HG03280 (cell line): Measurements from ENCODE around the gene RPS23.

Experiments
- ATAC-seq: cut with Tn5 transposase; IDR thresholded peaks from one replicate; pipeline ENCODE4 v1.9.1; 2021; ENCODE audit warnings: mild to moderate bottlenecking, moderate library complexity; ENCODE audit not compliant: unreplicated experiment

Gene RPS23

GRCh38 chr5:82277987-82278710, at the start of gene RPS23:
RPS23 (minus strand) TSS chr5:82278354; CDS start chr5:82278323, 31 bp downstream.
- peak; percentile 94 for ATAC-seq

GRCh38 chr5:82327941-82328340, 49.8 kb upstream of the RPS23 start:
- ATAC-seq = no peak

DNA sequence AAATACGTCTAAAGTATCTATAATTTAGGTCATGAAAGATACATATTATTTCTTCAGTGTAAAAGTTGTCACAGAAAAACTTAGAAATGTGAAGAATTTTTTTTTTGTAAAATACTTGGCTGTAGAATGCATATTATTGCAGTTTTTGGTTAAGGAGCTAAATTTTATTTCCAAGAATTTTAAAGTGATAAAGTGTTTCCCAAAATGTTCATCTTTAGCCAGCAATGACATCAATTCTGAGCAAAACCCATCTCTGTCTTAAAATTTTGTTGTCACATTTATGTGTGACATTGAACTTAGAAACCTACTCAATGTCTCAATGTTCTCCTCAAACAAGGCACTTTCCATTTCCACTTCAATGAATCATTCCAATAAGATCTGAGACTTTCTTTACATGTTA, 47.8 kb upstream of the RPS23 start:
- ATAC-seq = no peak

- no peak for ATAC-seq
Observed at GRCh38 chr5:82325155-82325554, 47.0 kb upstream of the RPS23 start.

DNA sequence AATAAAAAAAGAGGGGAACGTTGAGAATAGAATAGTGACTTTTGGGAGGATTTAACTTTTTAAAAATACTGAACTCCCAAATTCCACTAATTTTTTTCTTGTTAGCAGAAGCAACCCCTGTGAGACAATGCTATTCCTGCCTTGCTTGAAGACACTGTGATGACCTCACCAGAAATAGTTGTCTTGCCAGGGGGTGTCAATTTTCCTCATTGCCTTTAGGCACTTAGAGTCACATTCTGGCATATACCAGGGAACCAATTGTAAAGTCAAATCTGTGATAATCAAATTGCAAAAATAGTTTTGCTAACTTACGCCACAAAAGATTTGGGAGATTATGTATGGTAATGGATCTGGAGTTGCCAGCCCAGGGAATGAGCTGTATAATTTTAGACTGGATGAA, 42.8 kb upstream of the RPS23 start:
- ATAC-seq = no peak

GRCh38 chr5:82319651-82320376, 41.7 kb upstream of the RPS23 start:
- ATAC-seq = no peak

GRCh38 chr5:82319192-82319591, 41.0 kb upstream of the RPS23 start:
- no peak for ATAC-seq

DNA sequence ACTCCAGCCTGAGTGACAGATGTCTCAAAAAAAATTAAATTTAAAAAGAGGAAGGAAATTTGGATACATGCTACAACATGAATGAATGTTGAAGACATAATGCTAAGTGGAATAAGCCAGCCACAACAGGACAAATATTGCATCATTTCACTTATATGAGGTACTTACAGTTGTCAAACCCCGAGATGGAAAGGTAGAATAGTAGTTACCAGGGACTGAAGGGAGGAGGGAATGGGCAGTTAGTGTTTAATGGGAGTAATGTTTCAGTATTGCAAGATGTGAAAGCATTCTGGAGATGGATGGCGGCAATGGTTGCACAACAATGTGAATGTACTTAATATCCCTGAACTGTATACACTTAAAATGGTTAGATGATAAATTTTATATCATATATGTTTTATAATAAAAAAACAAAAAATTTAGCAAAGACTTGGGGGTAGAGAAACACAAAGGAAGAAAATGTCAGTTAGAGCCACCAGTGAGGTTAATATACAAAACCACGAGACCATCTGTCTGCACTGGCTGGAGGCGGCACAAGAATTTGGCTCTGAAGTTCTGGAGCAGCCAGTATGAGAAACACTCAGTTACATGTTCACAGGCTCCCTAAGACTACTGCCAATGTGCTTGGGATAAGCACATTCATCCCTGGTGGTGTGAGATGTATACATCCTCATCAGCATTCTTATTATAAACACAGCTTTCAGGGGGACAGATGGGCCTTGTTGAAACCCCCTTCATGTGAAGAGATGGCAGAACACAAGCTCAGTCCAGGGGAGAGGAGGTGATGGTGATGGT, 37.0 kb upstream of the RPS23 start:
- no peak for ATAC-seq

DNA sequence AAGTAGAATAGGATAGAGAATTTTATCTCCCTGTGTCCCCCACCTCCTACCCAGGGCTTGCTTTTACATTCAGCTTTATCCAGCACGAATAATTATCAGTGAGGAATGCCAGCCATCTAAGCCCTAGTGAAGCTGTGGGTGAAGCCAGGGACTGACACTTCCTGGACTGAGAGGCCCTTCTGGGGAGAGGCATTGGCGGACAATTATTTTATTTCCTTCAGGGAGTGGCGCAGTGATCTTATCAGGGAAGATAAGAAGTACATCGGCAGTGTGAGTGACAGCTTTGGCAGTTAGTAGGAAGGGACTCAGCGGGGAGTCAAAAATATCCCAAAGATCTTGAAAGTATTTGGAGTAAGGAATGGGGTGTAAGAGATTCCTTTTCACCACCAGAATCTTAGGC, 34.9 kb upstream of the RPS23 start:
- no peak for ATAC-seq

- ATAC-seq = no peak
Observed at GRCh38 chr5:82312373-82312856, 34.3 kb upstream of the RPS23 start.

DNA sequence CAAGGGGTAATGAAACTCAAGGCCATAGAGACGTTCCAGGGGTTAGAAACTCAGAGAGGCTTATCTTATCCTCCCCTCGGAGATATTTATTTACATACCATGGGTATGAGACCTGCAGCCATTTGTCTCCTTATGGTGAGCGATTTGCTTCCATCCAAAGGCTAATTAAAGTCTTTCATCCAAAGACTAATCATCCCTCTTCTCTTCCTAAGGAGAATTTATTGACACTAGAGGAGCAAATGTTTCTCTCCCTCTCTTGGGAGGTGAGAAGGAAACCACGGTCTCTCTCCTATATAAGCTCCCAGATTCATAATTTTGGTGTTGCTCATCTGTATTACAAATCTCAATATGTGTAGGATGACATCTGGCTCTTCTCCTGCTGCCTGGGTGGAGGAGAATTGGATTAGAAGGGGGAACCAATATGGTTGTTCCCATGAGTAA, 31.0 kb upstream of the RPS23 start:
- ATAC-seq = no peak

- no peak for ATAC-seq
Observed at GRCh38 chr5:82308416-82308815, 30.3 kb upstream of the RPS23 start.

- no peak for ATAC-seq
Observed at GRCh38 chr5:82307451-82307850, 29.3 kb upstream of the RPS23 start.

GRCh38 chr5:82306151-82306550, 28.0 kb upstream of the RPS23 start:
- ATAC-seq = no peak

DNA sequence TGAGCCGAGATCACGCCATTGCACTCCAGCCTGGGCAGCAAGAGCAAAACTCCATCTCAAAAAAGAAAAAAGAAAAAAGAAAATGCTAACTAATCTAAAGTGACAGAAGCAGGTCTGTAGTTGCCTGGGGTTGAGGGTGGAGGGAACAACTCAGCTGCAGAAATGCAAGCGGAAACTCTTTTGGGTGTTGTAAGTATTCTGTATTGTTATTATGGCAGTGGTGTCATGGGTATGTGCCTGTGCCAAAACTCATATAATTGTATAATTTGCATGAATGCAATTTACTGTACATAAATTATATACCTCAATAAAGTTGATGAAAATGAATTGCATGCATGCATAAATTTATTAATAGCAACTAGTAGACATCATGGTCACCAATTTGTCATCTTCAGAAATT, 23.0 kb upstream of the RPS23 start:
- ATAC-seq = no peak

- no peak for ATAC-seq
Observed at GRCh38 chr5:82298668-82299067, 20.5 kb upstream of the RPS23 start.

DNA sequence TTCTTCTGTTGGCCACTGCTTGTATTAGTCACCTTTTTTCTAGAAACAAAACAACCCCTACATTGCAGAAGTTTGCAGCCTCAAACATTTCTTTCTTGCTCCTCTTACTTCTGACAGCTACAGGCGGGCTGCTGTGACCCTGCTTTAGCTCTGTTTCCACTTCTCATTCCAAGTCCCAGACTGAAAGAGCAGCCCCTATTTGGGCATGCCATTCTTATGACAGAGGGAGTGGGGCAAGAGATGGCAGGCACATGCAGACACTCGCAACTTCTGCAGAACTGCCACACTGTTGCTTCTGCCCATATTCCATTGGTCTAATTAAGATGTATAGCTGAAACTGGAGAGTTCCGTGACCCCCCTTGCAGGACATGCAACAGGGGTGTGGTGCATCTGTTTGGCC, 19.6 kb upstream of the RPS23 start:
- ATAC-seq = no peak

- ATAC-seq = no peak
Observed at GRCh38 chr5:82296929-82297328, 18.8 kb upstream of the RPS23 start.

DNA sequence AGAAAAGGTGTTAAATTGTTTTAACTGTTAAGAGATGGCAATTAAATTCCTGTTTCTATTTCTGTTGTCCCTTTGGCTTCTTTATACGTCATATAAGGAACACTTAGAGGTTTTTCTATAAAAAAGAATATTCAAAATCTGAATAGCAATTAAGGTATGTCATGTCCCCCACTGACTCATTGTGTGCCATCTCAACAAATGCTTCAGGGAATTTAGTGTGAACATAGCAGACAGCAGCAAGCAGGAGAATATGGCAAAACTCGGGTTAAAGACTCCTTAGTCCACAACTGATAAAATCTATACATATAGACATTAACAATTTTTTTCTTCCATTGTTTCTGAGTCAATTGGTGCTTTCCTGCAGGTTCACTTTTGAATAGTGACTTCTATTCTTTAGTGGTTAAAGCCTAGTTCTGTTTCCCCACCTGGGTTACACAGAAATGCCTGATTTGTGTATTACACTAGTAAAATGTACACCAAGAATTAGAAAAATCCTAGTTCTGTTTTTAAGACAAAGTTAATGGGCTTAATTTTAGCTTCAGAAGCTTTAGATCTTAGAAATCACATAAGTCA, 17.9 kb upstream of the RPS23 start:
- no peak for ATAC-seq

DNA sequence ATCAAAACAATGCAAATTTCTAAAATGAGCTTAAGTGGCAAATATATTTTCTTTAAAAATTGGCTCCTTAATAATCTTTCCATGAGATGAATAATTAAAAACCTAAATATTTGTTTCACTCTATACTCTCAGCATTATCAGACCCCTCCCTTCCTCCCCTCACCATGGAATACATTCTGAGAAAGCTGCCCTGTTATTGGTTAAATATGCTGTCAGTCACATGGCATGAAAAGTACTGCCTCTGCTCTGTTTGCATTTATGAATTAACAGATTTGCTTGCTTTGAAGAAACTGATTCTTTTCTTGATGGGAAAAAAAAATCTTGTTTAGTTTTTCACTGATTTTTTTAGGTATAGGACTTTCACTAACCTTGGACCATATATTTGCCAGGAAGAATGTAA, 17.0 kb upstream of the RPS23 start:
- ATAC-seq = no peak

DNA sequence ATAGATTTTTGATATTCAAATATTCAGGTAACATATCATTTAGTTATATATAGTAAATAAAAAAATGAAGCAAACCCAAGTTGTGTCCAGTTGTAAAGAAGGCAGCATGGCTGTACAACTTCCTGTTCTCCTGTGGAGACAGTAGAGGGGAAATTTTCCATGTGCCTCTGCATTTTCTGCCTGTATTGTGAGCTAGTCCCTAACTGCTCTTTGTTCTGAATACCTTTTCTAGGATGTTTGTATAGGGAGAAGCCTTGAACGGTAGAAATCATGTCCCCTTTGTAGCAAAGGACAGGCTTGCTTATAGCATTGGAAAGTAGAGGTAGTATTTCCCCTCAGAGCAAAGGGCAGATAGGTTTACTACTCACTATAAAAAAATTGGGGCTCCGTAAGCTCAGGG, 13.3 kb upstream of the RPS23 start:
- ATAC-seq = no peak
